Activated CD8-positive, alpha-beta memory T cell treated with anti-CD3 and anti-CD28 coated beads, Interleukin-2, amount 50 U/mL, for 1 hour (primary cell): ENCODE measurements around the gene SMG6.

ENCODE experiments used
- DNase-seq: peaks from one replicate; pipeline ENCODE4 v3.0.0-alpha.2; 2020; ENCODE audit errors: extremely low read depth

SMG6 gene

GRCh38 chr17:2105663-2106062 lies 197.9 kb downstream of the SMG6 start:
- no peak for DNase-seq

DNA sequence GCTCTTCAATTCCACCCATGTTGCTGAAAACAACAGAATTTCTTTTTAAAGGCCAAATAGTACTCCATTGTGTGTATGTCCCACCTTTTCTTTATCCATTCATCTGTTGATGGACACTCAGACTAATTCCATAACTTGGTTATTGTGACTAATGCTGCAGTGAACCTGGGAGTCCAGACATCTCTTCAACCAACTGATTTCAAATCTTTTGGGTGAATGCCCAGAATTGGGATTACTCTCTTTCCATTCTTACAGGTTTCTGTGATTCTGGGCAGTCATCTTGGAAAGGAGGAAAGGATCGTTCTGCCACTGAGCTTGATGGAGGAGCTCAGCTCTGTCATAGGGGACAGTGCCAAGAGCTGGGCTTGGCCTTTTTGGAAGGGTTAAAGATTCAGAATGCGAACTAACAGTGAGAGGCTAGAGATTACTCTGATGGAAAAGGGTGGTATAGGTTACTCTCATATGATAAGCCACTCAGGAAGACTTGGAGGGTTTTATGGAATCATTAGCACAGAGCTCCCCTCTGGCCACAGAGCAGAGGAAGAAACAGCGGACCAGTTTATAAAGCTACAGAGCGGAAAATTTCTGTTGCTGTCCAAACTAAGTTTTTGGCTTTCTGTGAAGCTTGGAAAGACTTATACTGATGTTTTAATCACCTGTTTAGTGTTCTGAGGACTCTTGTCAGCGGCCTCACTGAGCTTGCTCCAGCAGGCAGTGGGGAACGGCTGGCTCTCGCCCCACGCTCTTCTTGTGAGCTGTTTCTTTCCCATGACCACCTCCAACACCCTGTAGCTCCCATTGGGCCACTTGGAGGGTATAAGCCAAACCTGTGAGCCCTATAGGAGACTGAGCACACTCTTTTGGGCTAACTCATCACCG lies 200.4 kb downstream of the SMG6 start:
- no peak for DNase-seq

- peak; percentile 34 for DNase-seq
Observed at GRCh38 chr17:2101448-2102257, 201.9 kb downstream of the SMG6 start.

GRCh38 chr17:2095536-2095910 lies 208.1 kb downstream of the SMG6 start:
- DNase-seq = no peak

- DNase-seq = no peak
Observed at GRCh38 chr17:2094891-2095535, 208.6 kb downstream of the SMG6 start.

DNA sequence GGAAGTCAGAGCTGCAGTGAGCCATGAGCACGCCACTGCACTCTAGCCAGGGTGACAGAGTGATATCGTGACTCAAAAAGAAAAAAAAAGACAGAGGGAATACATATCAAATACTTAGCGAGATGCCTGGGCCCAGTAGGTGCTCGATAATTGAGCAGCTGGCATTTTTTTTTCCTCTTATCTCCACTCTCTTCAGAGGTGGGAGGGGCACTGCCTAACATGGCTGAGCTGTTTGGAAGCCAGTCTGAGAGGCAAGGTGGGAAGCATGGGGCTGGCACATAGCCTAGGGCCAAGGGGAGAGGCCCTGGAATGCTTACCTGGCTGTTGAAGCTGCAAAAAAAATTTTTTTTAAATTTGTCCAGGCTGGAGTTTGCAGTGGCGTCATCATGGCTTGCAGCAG lies 210.2 kb downstream of the SMG6 start:
- DNase-seq = no peak

DNA sequence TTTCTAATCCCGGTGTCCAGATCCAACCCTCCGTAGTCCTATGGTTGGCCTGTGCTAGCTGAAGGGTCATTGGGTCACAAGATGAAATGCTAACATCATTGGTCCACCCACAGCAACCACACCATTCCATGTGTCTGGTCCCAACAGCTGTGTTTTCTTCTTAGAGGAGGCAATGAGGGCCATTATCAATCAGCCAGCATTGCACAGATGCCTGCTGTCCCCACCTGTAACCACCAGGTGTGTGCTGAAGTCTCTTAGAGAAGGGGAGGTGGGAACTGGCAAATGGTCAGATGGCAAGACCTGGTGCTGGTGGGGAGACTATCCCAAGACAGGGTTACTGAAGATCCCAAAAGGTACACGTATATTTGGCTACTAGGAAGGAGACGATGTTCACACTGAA lies 211.3 kb downstream of the SMG6 start:
- DNase-seq = no peak

GRCh38 chr17:2090804-2091534 lies 212.6 kb downstream of the SMG6 start:
- DNase-seq = no peak

- DNase-seq = no peak
Observed at GRCh38 chr17:2090210-2090641, 213.4 kb downstream of the SMG6 start.

DNA sequence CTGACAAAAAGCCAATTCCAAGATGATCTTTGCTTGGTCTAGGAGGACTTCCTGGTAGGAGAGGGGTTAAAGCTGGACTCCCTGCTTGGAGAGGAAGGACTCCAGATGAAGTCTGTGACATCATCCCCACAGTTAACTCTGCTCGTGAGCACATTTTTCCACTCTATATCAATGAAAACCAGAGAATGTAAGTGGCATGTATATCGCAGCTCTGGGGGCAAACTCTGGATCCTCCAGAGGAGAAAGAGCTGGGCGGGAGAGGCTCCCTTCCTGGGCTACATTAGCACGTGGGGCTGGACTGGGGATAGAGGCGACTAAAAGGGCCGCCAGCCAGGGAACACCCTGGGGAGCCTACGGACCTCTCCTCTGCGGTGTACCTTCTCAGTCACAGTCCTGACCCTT lies 214.6 kb downstream of the SMG6 start:
- no peak for DNase-seq

DNA sequence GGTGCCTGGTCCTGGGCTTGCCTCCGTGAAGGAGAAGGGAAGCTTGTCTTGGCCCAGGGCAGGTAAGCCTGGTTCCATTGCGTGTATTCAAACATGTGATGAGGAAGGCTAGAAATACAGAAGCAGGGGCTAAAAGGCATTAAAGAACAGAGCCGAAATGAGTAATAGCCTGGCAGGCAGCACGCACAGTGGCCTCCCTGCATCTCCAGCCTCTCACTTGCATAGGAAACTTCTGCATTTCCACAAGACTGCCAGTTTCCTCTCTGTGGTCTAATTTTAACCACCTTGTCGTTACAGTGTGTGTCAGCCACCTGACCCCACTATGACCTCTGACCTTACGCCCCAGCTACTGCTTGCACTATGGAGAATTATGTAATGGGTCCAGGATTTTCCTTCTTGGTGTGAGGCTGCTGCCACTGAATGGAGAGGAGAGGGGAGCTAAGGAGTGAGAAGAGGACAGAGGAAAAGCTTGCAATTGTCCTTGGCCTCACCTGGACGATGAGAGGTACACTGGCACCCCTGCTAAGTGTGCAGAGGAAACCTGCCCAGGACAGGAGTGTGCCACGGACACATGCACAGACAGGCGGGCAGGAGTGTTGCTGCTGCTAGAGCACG lies 215.9 kb downstream of the SMG6 start:
- no peak for DNase-seq

- DNase-seq = no peak
Observed at GRCh38 chr17:2086306-2086705, 217.3 kb downstream of the SMG6 start.

DNA sequence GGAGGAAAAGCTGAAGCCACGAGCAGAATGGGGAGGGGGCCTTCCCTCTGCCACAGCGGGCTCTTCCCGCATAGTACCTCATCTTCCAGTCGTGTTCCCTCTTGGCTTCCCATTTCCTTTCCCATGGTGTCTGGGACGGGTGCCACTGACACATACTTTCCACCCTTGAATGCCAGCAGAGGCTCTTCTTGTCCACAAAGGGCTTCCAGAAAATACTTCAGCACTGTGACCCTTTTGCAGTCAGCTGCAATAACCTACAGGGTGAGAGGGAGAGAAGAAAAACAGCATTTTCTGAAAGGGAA lies 218.0 kb downstream of the SMG6 start:
- DNase-seq = no peak

- no peak for DNase-seq
Observed at GRCh38 chr17:2084766-2085647, 218.6 kb downstream of the SMG6 start.

- no peak for DNase-seq
Observed at GRCh38 chr17:2084036-2084765, 219.4 kb downstream of the SMG6 start.

- DNase-seq = no peak
Observed at GRCh38 chr17:2083613-2084035, 220.0 kb downstream of the SMG6 start.

- DNase-seq = no peak
Observed at GRCh38 chr17:2082003-2082781, 221.4 kb downstream of the SMG6 start.

DNA sequence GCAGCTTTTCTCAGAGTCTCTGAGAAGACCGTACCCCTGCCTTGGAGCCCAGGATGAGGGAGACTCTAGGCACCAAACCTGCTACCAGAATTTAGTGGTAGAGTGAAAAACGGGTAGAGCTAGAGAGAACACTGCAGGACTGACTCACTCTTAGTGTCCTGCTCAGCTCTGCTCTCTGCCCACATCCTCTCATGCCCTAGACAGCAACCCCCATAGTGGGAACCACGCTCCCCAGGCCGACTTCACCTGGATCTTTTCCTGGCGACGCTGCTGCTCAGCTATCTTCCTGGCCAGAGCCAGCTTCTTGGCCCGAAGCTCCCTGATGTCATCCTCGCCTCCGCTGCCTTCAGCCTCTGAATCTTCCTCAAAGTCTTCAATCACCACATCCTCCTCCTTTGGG lies 222.0 kb downstream of the SMG6 start:
- no peak for DNase-seq

DNA sequence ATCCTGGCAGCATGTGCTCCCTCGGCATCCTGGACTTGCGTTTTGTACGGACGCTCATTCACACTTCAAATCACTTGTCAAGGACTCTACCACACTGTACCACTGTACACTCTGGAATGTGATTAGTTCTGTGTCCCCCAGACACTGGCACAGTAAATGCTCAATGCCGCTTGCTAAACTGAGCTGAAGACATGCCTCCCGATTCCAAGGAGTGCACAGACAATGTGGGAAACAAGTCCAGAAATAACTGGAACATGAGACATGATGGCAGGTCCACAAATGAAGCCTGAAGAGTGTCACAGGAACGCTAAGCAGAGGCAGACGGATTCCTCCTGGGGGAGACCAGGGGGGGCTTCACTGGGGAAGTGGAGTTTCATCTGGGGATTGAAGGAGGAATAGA lies 226.5 kb downstream of the SMG6 start:
- DNase-seq = no peak
